T-helper 1 cell treated with Interleukin-12 subunit alpha and Interleukin-12 subunit beta and Interleukin-4 antibody, amounts not matched to agents 30 μg/mL and 1 μg/mL, for 36 hours (primary cell): ENCODE results near the gene KIF26A.

ENCODE experiments used
- H3K27ac Mint-ChIP-seq: one replicate; pipeline ENCODE4 v1.8.0; 2021; ENCODE audit warnings: mild to moderate bottlenecking, mixed read lengths
- H3K27me3 Mint-ChIP-seq: one replicate; pipeline ENCODE4 v1.8.0; 2021; ENCODE audit warnings: low read depth, mixed read lengths
- H3K36me3 Mint-ChIP-seq: one replicate; pipeline ENCODE4 v1.8.0; 2021; ENCODE audit warnings: low read depth, mixed read lengths
- H3K4me1 Mint-ChIP-seq: one replicate; pipeline ENCODE4 v1.8.0; 2021; ENCODE audit warnings: low read depth, mixed read lengths
- H3K4me3 Mint-ChIP-seq: one replicate; pipeline ENCODE4 v1.8.0; 2021; ENCODE audit warnings: mild to moderate bottlenecking, moderate library complexity, mixed read lengths
- H3K9me3 Mint-ChIP-seq: one replicate; pipeline ENCODE4 v1.8.0; 2021; ENCODE audit warnings: mixed read lengths

KIF26A gene

DNA sequence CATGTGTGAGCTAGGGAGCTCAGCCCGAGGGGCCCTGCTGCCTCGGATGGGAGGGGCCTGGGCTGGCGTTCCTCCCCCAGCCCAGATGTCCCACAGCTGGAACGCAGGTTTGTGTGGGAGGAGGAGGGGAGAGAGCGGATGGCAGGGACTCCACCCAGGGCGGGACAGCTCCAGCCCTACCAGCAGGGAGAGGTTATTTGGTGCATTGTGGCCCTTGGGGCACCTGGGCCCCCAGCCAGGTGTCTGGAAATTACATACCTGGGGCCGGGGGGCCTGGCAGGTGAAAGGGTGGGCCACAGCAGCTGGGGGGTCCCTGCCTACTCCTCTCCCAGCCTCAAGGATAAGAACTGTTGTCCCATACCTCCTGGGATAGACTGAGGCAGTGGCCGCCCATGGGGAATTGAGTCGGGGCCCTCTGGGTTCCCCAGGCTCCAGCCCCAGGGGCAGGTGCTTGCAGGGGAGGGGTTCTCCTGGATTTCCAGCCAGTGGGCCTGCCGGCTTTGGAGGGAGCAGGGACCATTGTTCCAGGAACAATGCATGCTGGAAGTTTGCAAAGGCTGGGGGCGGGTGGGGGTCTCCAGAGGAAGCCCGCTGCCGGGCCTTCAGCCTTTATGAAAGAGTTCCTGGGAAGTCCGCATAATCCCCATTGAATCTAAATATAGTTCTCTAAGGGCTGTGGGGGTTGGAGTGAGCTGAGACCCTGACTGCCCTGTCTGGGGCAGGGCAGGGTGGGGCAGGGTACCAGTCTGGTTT lies 1.2 kb downstream of the KIF26A start:
- H3K36me3 Mint-ChIP-seq = no peaks in the 10 kb centered on the region
- H3K4me3 Mint-ChIP-seq = no peak overlapping the region
- H3K4me1 Mint-ChIP-seq = peaks cover 4% of the 10 kb centered on the region
- H3K27ac Mint-ChIP-seq = no peak overlapping the region
- H3K9me3 Mint-ChIP-seq = no peaks in the 10 kb centered on the region
- H3K27me3 Mint-ChIP-seq = peaks cover 18% of the 10 kb centered on the region

DNA sequence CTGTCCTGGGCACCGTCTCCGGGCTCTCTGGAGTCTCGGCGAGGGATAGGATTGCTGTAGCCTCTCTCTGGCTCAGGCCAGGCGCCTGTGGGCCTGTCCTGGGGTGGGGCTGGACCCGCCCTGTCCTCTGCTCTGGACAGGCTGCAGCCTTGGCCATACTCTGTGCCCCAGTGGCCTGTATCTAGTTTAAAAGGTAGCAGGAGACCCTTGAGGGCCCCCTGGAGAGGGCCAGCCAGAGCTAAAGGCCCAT lies 1.8 kb downstream of the KIF26A start:
- no peaks in the 10 kb centered on the region for H3K36me3 Mint-ChIP-seq
- no peak overlapping the region for H3K4me3 Mint-ChIP-seq
- H3K4me1 Mint-ChIP-seq = peaks cover 4% of the 10 kb centered on the region

DNA sequence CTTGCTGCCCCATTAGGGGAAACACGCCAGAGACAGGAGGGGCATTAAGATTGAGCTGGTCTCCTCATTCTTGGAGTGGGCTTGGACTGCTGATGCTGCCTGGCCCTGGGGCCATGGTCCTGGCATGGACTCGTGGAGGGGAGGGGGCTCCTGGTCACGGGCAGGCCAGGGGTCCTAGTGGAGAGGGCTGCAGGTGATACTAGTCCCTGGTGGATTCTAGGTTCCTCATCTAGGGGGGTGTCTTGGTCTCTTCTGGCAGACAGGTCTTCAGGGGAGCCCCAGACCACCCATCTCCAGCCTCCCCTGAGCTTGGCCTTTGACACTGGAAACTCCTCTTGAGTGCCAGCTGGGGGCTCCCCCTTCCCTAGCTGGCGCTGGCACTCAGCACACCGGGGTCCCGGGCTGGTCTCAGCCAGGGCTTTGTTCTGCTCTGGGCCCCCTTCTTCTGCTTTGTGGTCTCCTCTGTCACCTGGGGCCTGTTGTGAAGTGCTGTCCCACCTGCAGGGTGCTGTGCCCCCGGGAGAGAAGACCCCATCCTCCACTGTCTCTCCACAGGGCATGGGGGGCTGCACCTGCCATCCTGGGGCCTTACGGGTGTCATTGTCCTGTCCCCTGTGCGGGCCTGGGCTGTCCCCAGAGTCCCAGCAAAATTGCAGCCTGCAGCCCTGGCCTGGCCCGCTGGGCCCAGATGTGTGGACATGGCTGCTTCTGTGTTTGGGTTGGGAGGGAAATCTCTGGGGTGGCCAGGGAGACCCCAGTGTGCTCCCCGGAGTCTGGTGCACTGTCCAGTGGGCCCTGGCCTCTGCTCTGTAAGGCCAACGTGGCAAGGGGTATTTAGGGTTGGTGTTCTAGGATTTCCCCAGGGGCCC lies 2.3 kb downstream of the KIF26A start:
- Mint-ChIP-seq H3K4me1 (peaks cover 4% of the 10 kb centered on the region), H3K27ac (no peak overlapping the region), H3K9me3 (no peaks in the 10 kb centered on the region), H3K27me3 (peaks cover 8% of the 10 kb centered on the region), H3K4me3 (no peak overlapping the region), H3K36me3 (no peaks in the 10 kb centered on the region)

More for the DNA sequence above, 1.8 kb downstream of the KIF26A start:
- Mint-ChIP-seq H3K9me3 (no peaks in the 10 kb centered on the region), H3K27me3 (peaks cover 13% of the 10 kb centered on the region), H3K27ac (no peak overlapping the region)

- no peak overlapping the region for H3K27ac Mint-ChIP-seq
- peaks cover 8% of the 10 kb centered on the region for H3K27me3 Mint-ChIP-seq
- no peak overlapping the region for H3K4me3 Mint-ChIP-seq
- no peaks in the 10 kb centered on the region for H3K36me3 Mint-ChIP-seq
- H3K9me3 Mint-ChIP-seq = no peaks in the 10 kb centered on the region
- peaks cover 4% of the 10 kb centered on the region for H3K4me1 Mint-ChIP-seq
Observed at GRCh38 chr14:104141621-104142091, 3.3 kb downstream of the KIF26A start.

DNA sequence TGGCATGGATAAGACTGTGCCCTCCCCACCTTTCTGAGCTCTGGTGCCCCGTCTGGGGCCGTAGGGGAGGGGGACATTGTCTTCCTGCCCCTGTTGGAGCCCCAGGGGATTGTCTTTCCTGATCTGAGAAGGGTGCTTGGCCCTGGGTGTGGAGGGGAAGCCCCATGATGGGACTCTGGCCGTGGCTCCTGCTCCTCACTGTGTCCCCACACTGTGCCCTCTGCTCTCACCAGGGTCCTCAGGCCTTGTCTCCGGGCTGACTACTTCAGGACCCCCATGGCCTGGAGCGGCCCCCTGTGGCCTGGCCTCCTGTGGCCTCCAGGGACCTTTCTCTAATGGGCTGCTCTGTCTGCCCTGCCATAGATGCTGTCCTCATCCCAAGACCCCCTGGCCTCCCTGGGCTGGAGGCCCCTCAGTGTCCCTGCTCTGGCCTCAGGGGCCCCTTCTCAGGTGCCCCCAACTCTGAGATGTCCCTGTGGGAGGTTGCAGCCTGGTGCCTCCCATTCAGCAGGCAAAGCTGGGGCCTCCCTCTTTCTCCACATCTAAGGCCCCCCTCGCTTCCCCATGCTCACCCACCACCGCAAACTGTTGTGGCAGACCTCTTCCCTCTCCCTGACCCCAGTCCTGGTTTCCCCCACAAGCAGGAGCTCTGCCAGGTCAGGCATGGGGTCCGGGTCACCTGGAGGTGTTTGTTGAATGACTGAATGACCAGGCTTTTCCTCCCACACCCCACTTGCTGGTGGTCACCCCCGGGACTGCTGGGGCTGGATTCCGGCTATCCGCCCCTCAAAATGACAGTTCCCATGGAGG lies 4.0 kb downstream of the KIF26A start:
- no peak overlapping the region for H3K27ac Mint-ChIP-seq
- no peaks in the 10 kb centered on the region for H3K9me3 Mint-ChIP-seq
- no peaks in the 10 kb centered on the region for H3K4me1 Mint-ChIP-seq
- H3K36me3 Mint-ChIP-seq = no peaks in the 10 kb centered on the region
- no peak overlapping the region for H3K4me3 Mint-ChIP-seq
- H3K27me3 Mint-ChIP-seq = peaks cover under 1% of the 10 kb centered on the region

DNA sequence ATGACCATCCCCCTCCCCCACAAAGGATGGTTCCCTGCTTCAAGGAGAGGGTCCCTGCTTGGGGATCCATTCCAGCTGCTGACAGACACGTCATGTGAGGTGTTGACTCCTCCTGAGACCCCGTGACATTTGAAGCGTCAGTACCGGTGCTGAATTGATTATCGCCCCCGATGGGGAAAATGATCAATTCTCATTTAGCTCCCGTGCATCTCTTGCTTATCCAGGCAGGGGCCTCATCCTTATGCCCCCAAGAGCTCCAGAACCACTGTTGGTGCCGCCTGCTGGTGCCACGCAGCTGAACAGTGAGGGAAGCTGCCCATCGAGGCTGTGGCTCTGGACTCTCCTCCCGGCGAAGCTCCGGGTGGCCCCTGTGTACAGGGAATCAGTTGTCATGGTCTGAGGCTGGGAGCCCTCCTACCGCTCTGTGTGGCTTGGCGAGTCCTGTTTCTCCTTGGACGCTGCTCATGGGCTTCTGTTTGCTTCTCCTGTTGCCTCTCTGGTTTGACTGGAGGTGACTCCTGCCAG lies 4.6 kb downstream of the KIF26A start:
- Mint-ChIP-seq H3K27me3 (no peaks in the 10 kb centered on the region), H3K4me1 (no peaks in the 10 kb centered on the region), H3K36me3 (no peaks in the 10 kb centered on the region), H3K4me3 (no peak overlapping the region), H3K27ac (no peak overlapping the region), H3K9me3 (no peaks in the 10 kb centered on the region)

- no peaks in the 10 kb centered on the region for H3K27me3 Mint-ChIP-seq
- H3K4me1 Mint-ChIP-seq = no peaks in the 10 kb centered on the region
- no peaks in the 10 kb centered on the region for H3K9me3 Mint-ChIP-seq
- no peak overlapping the region for H3K4me3 Mint-ChIP-seq
- no peak overlapping the region for H3K27ac Mint-ChIP-seq
- H3K36me3 Mint-ChIP-seq = no peaks in the 10 kb centered on the region
Observed at GRCh38 chr14:104143521-104144452, 5.4 kb downstream of the KIF26A start.

- H3K4me3 Mint-ChIP-seq = no peak overlapping the region
- no peaks in the 10 kb centered on the region for H3K27me3 Mint-ChIP-seq
- H3K36me3 Mint-ChIP-seq = no peaks in the 10 kb centered on the region
- no peaks in the 10 kb centered on the region for H3K4me1 Mint-ChIP-seq
- no peaks in the 10 kb centered on the region for H3K9me3 Mint-ChIP-seq
- no peak overlapping the region for H3K27ac Mint-ChIP-seq
Observed at GRCh38 chr14:104144453-104144790, 6.0 kb downstream of the KIF26A start.

- H3K27ac Mint-ChIP-seq = no peak overlapping the region
- no peaks in the 10 kb centered on the region for H3K9me3 Mint-ChIP-seq
- no peaks in the 10 kb centered on the region for H3K27me3 Mint-ChIP-seq
- H3K4me3 Mint-ChIP-seq = no peak overlapping the region
- no peaks in the 10 kb centered on the region for H3K4me1 Mint-ChIP-seq
- no peaks in the 10 kb centered on the region for H3K36me3 Mint-ChIP-seq
Observed at GRCh38 chr14:104144911-104145825, 6.8 kb downstream of the KIF26A start.

GRCh38 chr14:104145826-104146601 lies 7.6 kb downstream of the KIF26A start:
- H3K36me3 Mint-ChIP-seq = no peaks in the 10 kb centered on the region
- no peak overlapping the region for H3K4me3 Mint-ChIP-seq
- no peaks in the 10 kb centered on the region for H3K4me1 Mint-ChIP-seq
- no peaks in the 10 kb centered on the region for H3K27me3 Mint-ChIP-seq
- no peak overlapping the region for H3K27ac Mint-ChIP-seq
- H3K9me3 Mint-ChIP-seq = no peaks in the 10 kb centered on the region

DNA sequence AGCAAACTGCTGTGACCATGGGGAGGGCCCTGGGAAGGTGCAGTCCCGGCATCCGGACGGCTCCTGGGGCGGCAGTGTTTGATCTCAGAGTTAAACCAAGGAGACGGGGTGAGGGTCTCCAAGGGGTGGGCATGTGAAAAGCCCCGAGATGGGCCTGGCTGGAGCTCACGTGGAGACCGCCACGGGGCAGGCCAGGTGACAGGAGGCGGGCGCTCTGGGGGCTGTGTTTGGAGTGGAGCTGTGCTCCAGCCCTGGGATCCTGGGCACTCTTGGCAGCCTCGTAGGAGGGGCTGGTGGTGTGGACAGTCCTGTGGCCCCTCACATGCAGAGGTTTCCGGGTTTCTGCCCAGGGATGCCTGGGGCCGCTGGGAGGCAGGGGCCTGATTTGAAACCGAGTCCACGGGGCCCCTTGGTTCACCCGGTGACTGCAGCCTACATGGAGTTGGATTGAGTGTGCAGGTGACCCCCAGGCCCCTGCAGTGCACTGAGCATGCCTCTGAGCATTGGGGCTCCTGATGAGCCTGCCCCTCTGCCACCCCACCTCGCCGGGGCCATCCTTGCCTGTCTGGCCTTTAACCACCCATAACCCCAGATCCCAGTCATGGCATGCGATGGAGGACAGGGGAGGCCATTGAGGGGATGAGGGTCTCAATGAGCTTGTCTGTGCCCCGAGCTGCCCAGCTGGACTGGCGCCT lies 8.4 kb downstream of the KIF26A start:
- Mint-ChIP-seq H3K4me1 (no peaks in the 10 kb centered on the region), H3K27ac (no peak overlapping the region), H3K27me3 (no peaks in the 10 kb centered on the region), H3K4me3 (no peak overlapping the region), H3K36me3 (no peaks in the 10 kb centered on the region), H3K9me3 (no peaks in the 10 kb centered on the region)
